ENCODE measurements around the gene CINP.
"Not testable (repeated sequence)": the region's sequence is repeated elsewhere in the genome, so short reads cannot be mapped to it uniquely, and the experiment has no call there.

The CINP gene

GRCh38 chr14:102353126-102353619 lies 9.5 kb downstream of the CINP start:
- DNase-seq (ENCODE audit: low read depth), result no peak

GRCh38 chr14:102352213-102352612 lies 10.5 kb downstream of the CINP start:
- DNase-seq (ENCODE audit: low read depth), result no peak

- not testable (repeated sequence) for DNase-seq (ENCODE audit: low read depth)
These were observed 11.1 kb downstream of the CINP start for GRCh38 chr14:102351593-102351992.

GRCh38 chr14:102351023-102351422 lies 11.7 kb downstream of the CINP start:
- DNase-seq (ENCODE audit: low read depth), result no peak

GRCh38 chr14:102348376-102348775 lies 14.3 kb downstream of the CINP start:
- DNase-seq (ENCODE audit: low read depth), result no peak

- no peak for DNase-seq (ENCODE audit: low read depth)
These were observed 16.0 kb downstream of the CINP start for GRCh38 chr14:102346645-102347044.

- no peak for DNase-seq (ENCODE audit: low read depth)
These were observed 17.5 kb downstream of the CINP start for GRCh38 chr14:102345232-102345631.

GRCh38 chr14:102344485-102344884 lies 18.2 kb downstream of the CINP start:
- DNase-seq (ENCODE audit: low read depth), result no peak

- no peak for DNase-seq (ENCODE audit: low read depth)
These were observed 18.6 kb downstream of the CINP start for GRCh38 chr14:102344084-102344483.

GRCh38 chr14:102342238-102342637 lies 20.5 kb downstream of the CINP start:
- DNase-seq (ENCODE audit: low read depth), result no peak

- DNase-seq (ENCODE audit: low read depth), result no peak
These were observed 21.1 kb downstream of the CINP start for GRCh38 chr14:102341566-102341965.

GRCh38 chr14:102338724-102339123 lies 24.0 kb downstream of the CINP start:
- DNase-seq (ENCODE audit: low read depth), result no peak

GRCh38 chr14:102335163-102335562 lies 27.5 kb downstream of the CINP start:
- no peak for DNase-seq (ENCODE audit: low read depth)

- DNase-seq (ENCODE audit: low read depth), result no peak
These were observed 28.6 kb downstream of the CINP start for GRCh38 chr14:102333795-102334705.

- no peak for DNase-seq (ENCODE audit: low read depth)
These were observed 29.3 kb downstream of the CINP start for GRCh38 chr14:102333390-102333789.

- DNase-seq (ENCODE audit: low read depth), result no peak
These were observed 31.9 kb downstream of the CINP start for GRCh38 chr14:102330806-102331205.

- DNase-seq (ENCODE audit: low read depth), result not testable (repeated sequence)
These were observed 33.3 kb downstream of the CINP start for GRCh38 chr14:102329381-102329780.

GRCh38 chr14:102326583-102326982 lies 36.1 kb downstream of the CINP start:
- no peak for DNase-seq (ENCODE audit: low read depth)

- DNase-seq (ENCODE audit: low read depth), result no peak
These were observed 36.8 kb downstream of the CINP start for GRCh38 chr14:102325791-102326345.

- no peak for DNase-seq (ENCODE audit: low read depth)
These were observed 39.6 kb downstream of the CINP start for GRCh38 chr14:102323102-102323501.

GRCh38 chr14:102321456-102322422 lies 41.0 kb downstream of the CINP start:
- DNase-seq (ENCODE audit: low read depth), result no peak
